GM12878 (cell line): Measurements from ENCODE around the gene DSTN. TPM values are rescaled to one million over a fixed set of nuclear protein-coding genes. Genes with fewer than 3 reads are reported as not detected.

Source experiments
- ATAC-seq: fragments of 200-7000 bp; cut with Tn5 transposase; 3 replicates; pipeline ENCODE4 v1.9.1; 2020; ENCODE audit warnings: mild to moderate bottlenecking, moderate library complexity
- BruUV-seq: library from RNA; stranded (reverse); fragments of 400-500 nt; replicated peaks from 2 replicates; lab custom pipeline; 2021; lab: Mats Ljungman, UMichigan
- CTCF ChIA-PET: fragments of 300-600 bp; sonication (Branson Sonifier 250); formaldehyde crosslinking; extraction: SDS; loops from one replicate; lab custom pipeline; 2021; ENCODE audit warnings: inconsistent platforms; lab: Yijun Ruan, JAX
- POLR2A ChIA-PET: fragments of 350-600 bp; formaldehyde crosslinking; extraction: SDS; loops from one replicate; lab custom pipeline; 2021; ENCODE audit warnings: inconsistent platforms; lab: Charles Lee
- RAD21 ChIA-PET: fragments of 300-600 bp; sonication (Branson Sonifier 250); formaldehyde crosslinking; loops from one replicate; lab custom pipeline; 2023; ENCODE audit warnings: antibody characterized with exemption; ENCODE audit not compliant: unreplicated experiment; lab: Charles Lee
- SMC1A ChIA-PET: fragments of 300-600 bp; sonication (Branson Sonifier 250); formaldehyde crosslinking; loops from one replicate; lab custom pipeline; 2023; ENCODE audit not compliant: unreplicated experiment, uncharacterized antibody; lab: Charles Lee
- DNase-seq: peaks from one replicate; pipeline ENCODE4 v3.0.0-alpha.2; 2011; ENCODE audit warnings: low read depth, low spot score
- FAIRE-seq: peaks from 3 replicates; lab custom pipeline; 2011; peaks lifted over from hg19 to GRCh38; lab: Jason Lieb, UNC
- H2AFZ ChIP-seq: 2 replicates; pipeline ENCODE4 v1.6.0; 2011; ENCODE audit warnings: low read depth, low read length, control low read depth; ENCODE audit not compliant: control insufficient read depth
- H3K27ac ChIP-seq: 2 replicates; pipeline ENCODE4 v1.5.1; 2011; ENCODE audit warnings: control low read depth; ENCODE audit not compliant: control insufficient read depth, insufficient read depth
- H3K27me3 ChIP-seq, 2 experiments: replicated peaks in 1 of 2; 2 replicates each; pipeline versions ENCODE4 v1.6.0 to v1.6.1; 2011; ENCODE audit warnings: low read length in 1 of 2; ENCODE audit not compliant: control insufficient read depth in 2 of 2, insufficient read depth in 2 of 2
- H3K36me3 ChIP-seq, 2 experiments: 2 replicates each; pipeline ENCODE4 v1.5.1; 2011; ENCODE audit warnings: low read length in 1 of 2; ENCODE audit not compliant: control insufficient read depth in 2 of 2, insufficient read depth in 2 of 2
- H3K4me1 ChIP-seq: 2 replicates; pipeline ENCODE4 v1.6.1; 2011; ENCODE audit warnings: mild to moderate bottlenecking, low read length, moderate library complexity, mixed read lengths; ENCODE audit not compliant: control insufficient read depth, insufficient read depth
- H3K4me2 ChIP-seq: 2 replicates; pipeline ENCODE4 v1.6.0; 2011; ENCODE audit warnings: control low read depth; ENCODE audit not compliant: control insufficient read depth, insufficient read depth
- H3K4me3 ChIP-seq: fragments of 200-600 bp; sonication (generic); 2 replicates; pipeline ENCODE4 v1.5.1; 2016
- H3K79me2 ChIP-seq: 2 replicates; pipeline ENCODE4 v1.6.0; 2011; ENCODE audit warnings: low read length; ENCODE audit not compliant: control insufficient read depth, insufficient read depth
- H3K9ac ChIP-seq: 2 replicates; pipeline ENCODE4 v1.8.0; 2011; ENCODE audit warnings: low read length, control low read depth, mixed read lengths; ENCODE audit not compliant: control insufficient read depth, insufficient read depth
- H3K9me3 ChIP-seq: replicated peaks from 3 replicates; pipeline ENCODE4 v1.5.1; 2011; ENCODE audit warnings: mild to moderate bottlenecking, low read length; ENCODE audit not compliant: control insufficient read depth, insufficient read depth
- H4K20me1 ChIP-seq: 2 replicates; pipeline ENCODE4 v1.6.0; 2011; ENCODE audit not compliant: control insufficient read depth, insufficient read depth
- CREB1 ChIP-seq: IDR thresholded peaks from 2 replicates; pipeline ENCODE4 v1.6.1; 2012; ENCODE audit warnings: low read depth, mild to moderate bottlenecking, inconsistent platforms
- POLR2AphosphoS5 ChIP-seq: IDR thresholded peaks from 2 replicates; pipeline ENCODE4 v1.6.1; 2011; ENCODE audit warnings: mild to moderate bottlenecking, low read length, inconsistent platforms
- RB1 ChIP-seq: fragments of 450-650 bp; formaldehyde crosslinking; IDR thresholded peaks from 2 replicates; pipeline ENCODE4 v1.6.1; 2017; ENCODE audit warnings: mild to moderate bottlenecking, borderline replicate concordance
- RBBP5 ChIP-seq: fragments of 200-600 bp; sonication (generic); conservative IDR thresholded peaks from 2 replicates; pipeline ENCODE4 v1.6.1; 2016
- USF2 ChIP-seq: IDR thresholded peaks from 2 replicates; pipeline ENCODE4 v1.6.1; 2011; ENCODE audit warnings: low read depth, low read length, improper control_type of control experiment, borderline replicate concordance
- ZSCAN29 ChIP-seq: fragments of 450-650 bp; IDR thresholded peaks from 2 replicates; pipeline ENCODE4 v1.6.1; 2017; ENCODE audit warnings: mild to moderate bottlenecking, moderate library complexity
- WGBS: methylation state at CpG from one replicate; pipeline ENCODE4 v1.1.6; 2016; ENCODE audit warnings: low lambda C conversion rate; ENCODE audit not compliant: insufficient replicate concordance, insufficient coverage; ENCODE audit errors: missing lambda C conversion rate; 5-methylcytosine and 5-hydroxymethylcytosine counted together
- in situ Hi-C: fragments of 300-500 bp; cut with MboI; formaldehyde crosslinking; loops from 9 replicates; pipeline ENCODE4 v1.14.3; 2018; ENCODE audit warnings: mixed read lengths
- intact Hi-C: fragments of 100-400 bp; cut with micrococcal nuclease; formaldehyde crosslinking; loops from one replicate; pipeline ENCODE4 v1.14.2; 2022; ENCODE audit not compliant: unreplicated experiment
- polyA plus RNA-seq, 11 experiments: library from polyadenylated mRNA; depleted of rRNA in 4 of 11; unstranded in 6 of 11; stranded (reverse) in 5 of 11; fragments of >200 nt; fragmentation: Nextera tagmentation in 4 of 11; fragmentation: Illumina TruSeq in 1 of 11; extraction: Ambion mirVana in 4 of 11; extraction: Trizol in 1 of 11; gene quantifications; 1 replicate in 1 of 11; 2 replicates in 10 of 11; pipeline versions ENCODE4 v1.2.1 to v1.2.3, GENCODE V29; 2011 to 2016; ENCODE audit warnings: inconsistent platforms in 2 of 11, missing spikeins in 2 of 11, low read depth in 1 of 11
- total RNA-seq, 4 experiments: library from RNA; depleted of rRNA in 3 of 4; stranded (reverse); fragments of >200 nt in 3 of 4; fragmentation: Illumina TruSeq in 1 of 4; extraction: Trizol in 1 of 4; gene quantifications; 2 replicates each; pipeline versions ENCODE4 v1.2.1 to v1.2.3, GENCODE V29; 2013 to 2021
- TF ChIP-seq, protein P1 (sequence below): fragments of 450-650 bp; IDR thresholded peaks from 2 replicates; pipeline ENCODE4 v1.6.1; 2016; ENCODE audit warnings: mild to moderate bottlenecking

The DSTN gene
- total and polyA plus RNA-seq, 10 of the 15 experiments (the other 5 are each of a cell fraction or from before 2014, with no cell fraction given), result 26.7 to 137 (median 40.8) TPM

DNA sequence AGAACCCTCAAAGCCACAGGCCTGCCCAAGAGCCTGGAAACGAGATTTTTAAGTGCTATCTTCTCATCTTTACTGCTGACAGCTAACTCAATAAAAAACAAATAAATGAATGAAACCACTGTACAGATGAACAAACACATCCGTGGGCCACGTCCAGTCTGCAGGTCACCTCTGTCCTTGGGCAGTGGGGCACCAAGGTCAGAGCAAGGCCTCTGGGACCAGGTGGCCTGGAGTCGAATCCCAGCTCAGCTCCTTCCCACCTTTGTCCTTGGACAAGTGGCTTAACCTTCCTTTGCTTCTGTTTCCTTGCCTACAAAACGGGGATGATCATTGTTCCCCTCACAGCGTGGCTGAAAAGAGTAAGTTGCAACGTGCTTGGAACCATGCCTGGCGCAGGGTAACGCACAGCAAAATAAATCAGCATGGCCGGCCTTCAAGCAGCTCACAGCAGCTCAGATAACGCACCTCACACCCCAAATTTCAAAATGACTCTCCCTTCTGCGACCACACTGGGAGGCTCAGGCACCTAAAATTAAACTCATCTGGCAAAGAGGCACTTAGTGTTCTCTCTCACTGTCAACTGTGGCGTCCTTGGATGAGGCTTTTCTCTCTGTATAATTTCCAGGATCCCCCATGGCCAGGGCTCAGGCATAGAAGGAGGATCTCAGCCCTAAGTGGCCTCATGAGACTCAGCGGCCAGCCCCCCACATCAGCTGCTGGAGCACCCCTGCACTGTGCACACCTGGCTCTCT lies 76.5 kb downstream of the DSTN start:
- H3K36me3 ChIP-seq, result peaks cover 4 to 5% of the 10 kb centered on the region in 2 experiments; a peak in 3 of 4 replicates
- H4K20me1 ChIP-seq, result no peaks in the 10 kb centered on the region
- H3K9ac ChIP-seq, result no peak overlapping the region
- H3K4me3 ChIP-seq, result no peak overlapping the region
- intact Hi-C loops, result no loop called here
- H3K4me2 ChIP-seq, result no peak overlapping the region
- no peak for ATAC-seq
- WGBS, result 76% methylated on average over 14 of the region's 14 CpGs
- H2AFZ ChIP-seq, result no peak overlapping the region
- no peaks in the 10 kb centered on the region; the same call in 1 of the 2 replicates for H3K79me2 ChIP-seq
- in situ Hi-C loops, result no loop called here
- no TSS peak for BruUV-seq
- H3K4me1 ChIP-seq, result peaks cover 9% of the 10 kb centered on the region
- ChIA-PET SMC1A (no interaction called here), CTCF (interaction anchor here (0.9 to 1.3 kb wide), 2 partner anchors 9 to 293 kb away, joined by 3 to 6 read pairs; no protein-coding TSS in a partner anchor), RAD21 (no interaction called here), POLR2A (no interaction called here)
- no peaks in the 10 kb centered on the region for H3K27me3 ChIP-seq
- H3K27ac ChIP-seq, result no peak overlapping the region
- TF ChIP-seq USF2, result no peak
- no peak for TF ChIP-seq RBBP5
- TF ChIP-seq CREB1, result no peak
- TF ChIP-seq, protein P1, sequence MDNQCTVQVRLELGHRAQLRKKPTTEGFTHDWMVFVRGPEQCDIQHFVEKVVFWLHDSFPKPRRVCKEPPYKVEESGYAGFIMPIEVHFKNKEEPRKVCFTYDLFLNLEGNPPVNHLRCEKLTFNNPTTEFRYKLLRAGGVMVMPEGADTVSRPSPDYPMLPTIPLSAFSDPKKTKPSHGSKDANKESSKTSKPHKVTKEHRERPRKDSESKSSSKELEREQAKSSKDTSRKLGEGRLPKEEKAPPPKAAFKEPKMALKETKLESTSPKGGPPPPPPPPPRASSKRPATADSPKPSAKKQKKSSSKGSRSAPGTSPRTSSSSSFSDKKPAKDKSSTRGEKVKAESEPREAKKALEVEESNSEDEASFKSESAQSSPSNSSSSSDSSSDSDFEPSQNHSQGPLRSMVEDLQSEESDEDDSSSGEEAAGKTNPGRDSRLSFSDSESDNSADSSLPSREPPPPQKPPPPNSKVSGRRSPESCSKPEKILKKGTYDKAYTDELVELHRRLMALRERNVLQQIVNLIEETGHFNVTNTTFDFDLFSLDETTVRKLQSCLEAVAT, result no peak
- TF ChIP-seq POLR2AphosphoS5, result no peak
- TF ChIP-seq ZSCAN29, result no peak
- TF ChIP-seq RB1, result no peak
- no peaks in the 10 kb centered on the region for H3K9me3 ChIP-seq
- no peak for DNase-seq
- FAIRE-seq, result no peak
